ENCODE measurements around the gene DGAT2.
"Not testable (repeated sequence)": the region's sequence is repeated elsewhere in the genome, so short reads cannot be mapped to it uniquely, and the experiment has no call there.

GRCh38 chr11:75743159-75743558 lies 25.4 kb upstream of the DGAT2 start:
- TF ChIP-seq CTCF, POLR2A, EP300 (IDR thresholded peaks at IDR 0.05): not testable (repeated sequence)

All from upper lobe of left lung (tissue), 4 donors.